GM21528 (cell line): ENCODE results near the gene ATXN7L3.
"Not testable (repeated sequence)": the region's sequence is repeated elsewhere in the genome, so short reads cannot be mapped to it uniquely, and the experiment has no call there.

Experiments
- ATAC-seq: cut with Tn5 transposase; IDR thresholded peaks from one replicate; pipeline ENCODE4 v1.9.1; 2021; ENCODE audit warnings: mild to moderate bottlenecking, moderate library complexity; ENCODE audit not compliant: unreplicated experiment, low FRiP score

ATXN7L3 gene

GRCh38 chr17:44177640-44178039 is 22.0 kb downstream of the ATXN7L3 start:
- ATAC-seq = no peak

- no peak for ATAC-seq
Observed at GRCh38 chr17:44176671-44177501, 22.8 kb downstream of the ATXN7L3 start.

- ATAC-seq = no peak
Observed at GRCh38 chr17:44176257-44176656, 23.4 kb downstream of the ATXN7L3 start.

- no peak for ATAC-seq
Observed at GRCh38 chr17:44174427-44174826, 25.3 kb downstream of the ATXN7L3 start.

GRCh38 chr17:44171931-44172455 is 27.7 kb downstream of the ATXN7L3 start:
- ATAC-seq = no peak

GRCh38 chr17:44170499-44171201 is 29.0 kb downstream of the ATXN7L3 start, which contains the start of gene ASB16:
Gene ASB16, plus strand, starts transcription at chr17:44170704. Its CDS starts 86 bp downstream, at chr17:44170790.
- no peak for ATAC-seq

- no peak for ATAC-seq
Observed at GRCh38 chr17:44170135-44170498, 29.6 kb downstream of the ATXN7L3 start.

- no peak for ATAC-seq
Observed at GRCh38 chr17:44167181-44167861, 32.4 kb downstream of the ATXN7L3 start.

- no peak for ATAC-seq
Observed at GRCh38 chr17:44164476-44164875, 35.2 kb downstream of the ATXN7L3 start.

- no peak for ATAC-seq
Observed at GRCh38 chr17:44159519-44160210, 40.0 kb downstream of the ATXN7L3 start.

GRCh38 chr17:44155488-44155887 is 44.2 kb downstream of the ATXN7L3 start:
- ATAC-seq = no peak

- no peak for ATAC-seq
Observed at GRCh38 chr17:44152875-44153274, 46.8 kb downstream of the ATXN7L3 start.

- no peak for ATAC-seq
Observed at GRCh38 chr17:44149750-44150329, 49.8 kb downstream of the ATXN7L3 start.

GRCh38 chr17:44149066-44149465 is 50.6 kb downstream of the ATXN7L3 start:
- ATAC-seq = not testable (repeated sequence)

- ATAC-seq = no peak
Observed at GRCh38 chr17:44147812-44148211, 51.9 kb downstream of the ATXN7L3 start.

- ATAC-seq = no peak
Observed at GRCh38 chr17:44146375-44147346, 53.0 kb downstream of the ATXN7L3 start.

- no peak for ATAC-seq
Observed at GRCh38 chr17:44144966-44145739, 54.5 kb downstream of the ATXN7L3 start.

- not testable (repeated sequence) for ATAC-seq
Observed at GRCh38 chr17:44143921-44144320, 55.8 kb downstream of the ATXN7L3 start.
